ENCODE data around the gene VNN1. TPM values are rescaled to one million over a fixed set of nuclear protein-coding genes. Genes with fewer than 3 reads are reported as not detected.

The VNN1 gene
- total RNA-seq, 1 experiment from 2014 or later, result 1.6 TPM

- Histone ChIP-seq H3K4me2 (no peak overlapping the region), H3K36me3 (ENCODE audit: low read depth) (no peaks in the 10 kb centered on the region), H3K79me2 (ENCODE audit: low read depth) (no peaks in the 10 kb centered on the region), H3K4me1 (replicated peaks; ENCODE audit: insufficient read depth) (no peaks in the 10 kb centered on the region), H3K9me2 (ENCODE audit: insufficient read depth) (no peaks in the 10 kb centered on the region), H3K27me3 (ENCODE audit: insufficient read depth, low read depth) (no peaks in the 10 kb centered on the region), H3K9me3 (ENCODE audit: insufficient read depth, low read depth) (no peaks in the 10 kb centered on the region; the same call in 1 of the 2 replicates), H2AFZ (no peak overlapping the region), H3K27ac (no peak overlapping the region), H3K4me3 (no peak overlapping the region), H4K20me1 (ENCODE audit: insufficient read depth) (no peaks in the 10 kb centered on the region), H3F3A (ENCODE audit: insufficient read depth, low read depth) (no peaks in the 10 kb centered on the region)
- BruUV-seq (replicated peaks), result no TSS peak
- no peak for DNase-seq
- no peak for TF ChIP-seq EZH2 (IDR thresholded peaks at IDR 0.05; ENCODE audit: low read depth)
- TF ChIP-seq, protein P1, sequence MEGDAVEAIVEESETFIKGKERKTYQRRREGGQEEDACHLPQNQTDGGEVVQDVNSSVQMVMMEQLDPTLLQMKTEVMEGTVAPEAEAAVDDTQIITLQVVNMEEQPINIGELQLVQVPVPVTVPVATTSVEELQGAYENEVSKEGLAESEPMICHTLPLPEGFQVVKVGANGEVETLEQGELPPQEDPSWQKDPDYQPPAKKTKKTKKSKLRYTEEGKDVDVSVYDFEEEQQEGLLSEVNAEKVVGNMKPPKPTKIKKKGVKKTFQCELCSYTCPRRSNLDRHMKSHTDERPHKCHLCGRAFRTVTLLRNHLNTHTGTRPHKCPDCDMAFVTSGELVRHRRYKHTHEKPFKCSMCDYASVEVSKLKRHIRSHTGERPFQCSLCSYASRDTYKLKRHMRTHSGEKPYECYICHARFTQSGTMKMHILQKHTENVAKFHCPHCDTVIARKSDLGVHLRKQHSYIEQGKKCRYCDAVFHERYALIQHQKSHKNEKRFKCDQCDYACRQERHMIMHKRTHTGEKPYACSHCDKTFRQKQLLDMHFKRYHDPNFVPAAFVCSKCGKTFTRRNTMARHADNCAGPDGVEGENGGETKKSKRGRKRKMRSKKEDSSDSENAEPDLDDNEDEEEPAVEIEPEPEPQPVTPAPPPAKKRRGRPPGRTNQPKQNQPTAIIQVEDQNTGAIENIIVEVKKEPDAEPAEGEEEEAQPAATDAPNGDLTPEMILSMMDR (conservative IDR thresholded peaks at IDR 0.05), result no peak
- ChIA-PET POLR2A (ENCODE audit: unreplicated experiment) (no interaction called here), CTCF (no interaction called here)
- intact Hi-C loops (cut with micrococcal nuclease; ENCODE audit: unreplicated experiment), result no loop called here
These were observed 79.1 kb downstream of the VNN1 start for GRCh38 chr6:132634796-132635195.

DNA sequence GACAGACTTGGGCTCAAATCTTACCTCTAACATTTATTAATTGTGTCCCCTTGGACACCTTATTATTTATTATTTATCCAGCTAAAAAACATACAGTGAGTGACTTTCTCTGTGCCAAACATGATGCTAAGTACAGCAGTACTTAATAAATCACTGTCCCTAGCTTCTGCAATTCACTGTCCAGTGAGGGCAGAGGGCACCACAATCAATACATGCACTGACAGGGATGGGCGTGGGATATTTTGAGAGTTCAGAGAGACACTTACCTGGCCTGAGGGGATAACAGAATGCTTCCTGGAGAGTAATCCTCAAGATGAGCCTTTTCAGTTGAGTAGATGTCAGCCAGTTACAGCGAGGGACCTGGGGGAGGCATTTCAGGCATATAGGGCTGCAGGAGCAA, 80.5 kb downstream of the VNN1 start:
- TF ChIP-seq, protein P1 (conservative IDR thresholded peaks at IDR 0.05), result no peak
- no peak for TF ChIP-seq EZH2 (IDR thresholded peaks at IDR 0.05; ENCODE audit: low read depth)
- no TSS peak for BruUV-seq (replicated peaks)
- Histone ChIP-seq H3K79me2 (ENCODE audit: low read depth) (no peaks in the 10 kb centered on the region), H3K4me1 (replicated peaks; ENCODE audit: insufficient read depth) (no peaks in the 10 kb centered on the region), H3F3A (ENCODE audit: insufficient read depth, low read depth) (no peaks in the 10 kb centered on the region), H3K36me3 (ENCODE audit: low read depth) (no peaks in the 10 kb centered on the region), H2AFZ (no peak overlapping the region), H3K4me3 (no peak overlapping the region), H3K27me3 (ENCODE audit: insufficient read depth, low read depth) (no peaks in the 10 kb centered on the region), H3K27ac (no peak overlapping the region), H3K9me2 (ENCODE audit: insufficient read depth) (no peaks in the 10 kb centered on the region), H4K20me1 (ENCODE audit: insufficient read depth) (no peaks in the 10 kb centered on the region), H3K9me3 (ENCODE audit: insufficient read depth, low read depth) (no peaks in the 10 kb centered on the region; the same call in 1 of the 2 replicates), H3K4me2 (no peak overlapping the region)
- CTCF ChIA-PET, result no interaction called here
- intact Hi-C loops (cut with micrococcal nuclease; ENCODE audit: unreplicated experiment), result no loop called here
- DNase-seq, result no peak
- POLR2A ChIA-PET (ENCODE audit: unreplicated experiment), result interaction anchor here (0.6 kb wide), 1 partner anchor 190 kb away, joined by 10 read pairs; no protein-coding TSS in a partner anchor

Other genes starting within 250 kb of the VNN1 start
- gene STX7, start 200.9 kb downstream of the VNN1 start, total RNA-seq (2021), result 33.3 and 40.7 TPM in 2 replicates
- gene TAAR9, start 175.8 kb downstream of the VNN1 start, total RNA-seq (2021), result not detected in 2 replicates
- gene TAAR8, start 161.4 kb downstream of the VNN1 start, total RNA-seq (2021), result not detected in 2 replicates
- not detected in 2 replicates for gene TAAR6, start 143.7 kb downstream of the VNN1 start, total RNA-seq (2021)
- not detected in 2 replicates for gene TAAR5, start 124.3 kb downstream of the VNN1 start, total RNA-seq (2021)
- gene TAAR2, start 89.8 kb downstream of the VNN1 start, total RNA-seq (2021), result not detected in 2 replicates
- gene TAAR1, start 54.9 kb downstream of the VNN1 start, total RNA-seq (2021), result not detected in 2 replicates
- 1.2 TPM in 1 of 2 replicates, not detected in the other for gene VNN2, start 43.8 kb upstream of the VNN1 start, total RNA-seq (2021)
- 18.0 and 20.8 TPM in 2 replicates for gene SLC18B1, start 84.6 kb upstream of the VNN1 start, total RNA-seq (2021)
- 1,228 and 1,296 TPM in 2 replicates for gene RPS12, start 100.5 kb upstream of the VNN1 start, total RNA-seq (2021)